Right kidney (tissue), 1 donor: ENCODE measurements around the gene SIAH1.
"Not testable (repeated sequence)": the region's sequence is repeated elsewhere in the genome, so short reads cannot be mapped to it uniquely, and the experiment has no call there.

Experiments used
- DNase-seq: peaks from one replicate; pipeline ENCODE4 v3.0.0-alpha.2; 2016

SIAH1 gene

DNA sequence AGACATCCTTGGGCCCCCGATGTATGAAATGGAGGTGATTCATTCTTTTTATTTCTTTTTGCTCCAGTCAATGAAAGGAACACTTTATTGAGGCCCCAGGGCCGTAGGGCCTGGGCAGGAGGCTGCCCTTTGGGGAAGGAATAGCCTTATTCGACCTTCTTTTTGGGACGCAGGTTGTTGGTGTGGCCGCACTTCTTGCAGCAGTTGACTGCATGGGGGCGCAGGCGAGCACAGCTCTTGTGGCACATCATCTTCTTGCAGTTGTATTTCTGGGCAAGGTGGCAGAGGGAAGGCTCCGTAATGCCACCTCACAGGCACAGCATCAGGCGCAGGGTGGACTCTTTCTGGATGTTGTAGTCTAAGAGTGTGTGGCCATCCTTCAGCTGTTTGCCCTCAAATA, 50.9 kb downstream of the SIAH1 start:
- DNase-seq = no peak

DNA sequence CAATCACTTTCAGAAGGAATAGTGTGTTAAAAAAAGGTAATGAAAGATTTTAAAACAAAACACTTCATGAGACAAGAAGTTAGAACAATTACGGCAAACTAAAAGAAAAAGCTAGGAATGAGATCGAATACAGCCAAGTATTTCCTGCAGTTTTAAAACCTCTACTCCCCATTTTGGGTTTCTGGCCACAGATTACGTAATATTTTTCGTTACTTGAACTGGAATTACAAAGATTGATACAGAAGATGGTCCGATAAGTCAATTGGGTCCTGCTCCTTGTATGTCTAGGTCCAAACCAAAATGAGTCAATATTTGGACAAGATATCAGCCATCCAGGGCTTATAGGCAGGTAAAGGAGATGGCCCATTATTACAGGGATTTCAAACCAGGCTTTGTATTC, 52.2 kb downstream of the SIAH1 start:
- no peak for DNase-seq

DNA sequence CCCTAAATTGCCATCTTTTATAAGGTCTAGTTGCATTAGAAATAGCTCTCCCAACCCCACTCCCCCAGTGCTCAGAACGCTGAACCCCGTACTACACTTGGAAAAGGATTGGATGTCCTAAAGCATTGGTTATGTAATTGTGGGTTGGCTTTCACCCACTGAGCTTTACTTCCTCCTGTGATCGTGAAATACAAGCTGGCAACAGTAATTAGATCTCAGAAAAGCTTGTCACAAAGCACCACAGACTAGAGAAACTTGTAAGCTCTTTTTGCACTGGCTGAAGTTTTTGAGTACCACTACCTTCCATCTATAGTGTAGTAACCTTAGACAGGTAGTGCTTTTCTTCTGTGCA, 54.4 kb downstream of the SIAH1 start:
- no peak for DNase-seq

DNA sequence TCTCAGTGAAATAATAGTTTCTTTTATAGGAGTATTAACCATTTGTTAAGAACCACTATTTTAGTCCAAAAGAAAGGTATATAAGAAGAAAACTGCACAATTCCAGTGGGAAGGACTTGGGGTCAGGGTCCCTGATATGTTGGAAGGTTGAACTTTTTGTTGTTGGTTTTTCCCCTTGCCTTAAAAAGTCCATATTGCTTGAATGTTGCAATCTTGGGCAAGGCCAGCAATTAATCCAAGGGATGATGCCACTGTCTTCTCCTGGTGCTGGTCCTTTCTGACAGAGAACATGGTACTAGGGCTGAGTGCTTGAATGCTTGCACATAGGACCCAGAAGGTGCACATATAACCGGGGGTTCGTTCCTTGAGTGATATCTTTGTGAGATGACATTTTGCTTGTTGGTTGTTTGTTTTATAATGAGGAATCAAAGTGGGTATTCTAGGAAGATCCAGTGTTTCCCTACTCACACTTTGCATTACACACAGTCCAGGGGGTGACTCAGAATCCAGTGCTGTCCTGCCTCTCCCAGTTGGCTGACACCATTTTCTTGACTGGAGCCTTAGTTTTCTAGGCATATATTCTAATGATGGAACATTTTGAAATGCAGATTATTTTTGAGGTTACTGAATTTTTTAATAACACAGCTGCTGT, 54.9 kb downstream of the SIAH1 start:
- no peak for DNase-seq

DNA sequence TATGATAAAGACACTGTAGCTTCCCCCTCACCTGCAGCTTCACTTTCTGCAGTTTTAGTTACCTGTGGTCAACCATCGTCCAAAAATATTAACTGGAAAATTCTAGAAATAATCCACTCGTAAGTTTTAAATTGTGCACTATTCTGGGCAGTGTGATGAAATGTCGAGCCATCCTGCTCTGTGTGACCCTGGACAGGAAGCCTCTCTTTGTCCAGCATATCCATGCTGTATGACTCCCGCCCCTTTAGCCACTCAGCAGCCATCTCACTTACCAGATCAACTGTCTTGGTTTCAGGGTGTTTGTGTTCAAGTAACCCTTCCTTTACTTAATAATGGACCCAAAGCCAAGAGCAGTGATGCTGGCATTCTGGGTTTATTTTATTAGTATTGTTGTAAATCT, 56.1 kb downstream of the SIAH1 start:
- no peak for DNase-seq

DNA sequence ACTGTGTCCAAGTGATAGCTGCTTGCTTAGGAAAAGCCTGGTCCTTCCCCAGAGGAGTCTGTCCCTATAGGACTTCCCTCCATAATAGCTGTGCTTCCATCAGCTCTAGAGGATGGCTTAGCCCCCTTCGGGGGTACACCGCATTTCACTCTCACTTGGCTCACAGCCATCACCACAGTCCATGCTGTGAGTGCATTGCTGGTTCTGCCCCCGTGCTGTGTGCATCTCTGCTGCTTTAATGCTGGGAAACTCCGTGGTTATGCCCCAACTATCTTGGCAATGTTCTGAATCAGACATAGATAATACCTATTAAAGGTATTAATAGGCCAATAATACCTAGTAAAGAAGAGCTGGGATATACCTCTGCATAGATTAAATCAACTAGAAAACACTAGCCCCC, 58.3 kb downstream of the SIAH1 start:
- DNase-seq = no peak

DNA sequence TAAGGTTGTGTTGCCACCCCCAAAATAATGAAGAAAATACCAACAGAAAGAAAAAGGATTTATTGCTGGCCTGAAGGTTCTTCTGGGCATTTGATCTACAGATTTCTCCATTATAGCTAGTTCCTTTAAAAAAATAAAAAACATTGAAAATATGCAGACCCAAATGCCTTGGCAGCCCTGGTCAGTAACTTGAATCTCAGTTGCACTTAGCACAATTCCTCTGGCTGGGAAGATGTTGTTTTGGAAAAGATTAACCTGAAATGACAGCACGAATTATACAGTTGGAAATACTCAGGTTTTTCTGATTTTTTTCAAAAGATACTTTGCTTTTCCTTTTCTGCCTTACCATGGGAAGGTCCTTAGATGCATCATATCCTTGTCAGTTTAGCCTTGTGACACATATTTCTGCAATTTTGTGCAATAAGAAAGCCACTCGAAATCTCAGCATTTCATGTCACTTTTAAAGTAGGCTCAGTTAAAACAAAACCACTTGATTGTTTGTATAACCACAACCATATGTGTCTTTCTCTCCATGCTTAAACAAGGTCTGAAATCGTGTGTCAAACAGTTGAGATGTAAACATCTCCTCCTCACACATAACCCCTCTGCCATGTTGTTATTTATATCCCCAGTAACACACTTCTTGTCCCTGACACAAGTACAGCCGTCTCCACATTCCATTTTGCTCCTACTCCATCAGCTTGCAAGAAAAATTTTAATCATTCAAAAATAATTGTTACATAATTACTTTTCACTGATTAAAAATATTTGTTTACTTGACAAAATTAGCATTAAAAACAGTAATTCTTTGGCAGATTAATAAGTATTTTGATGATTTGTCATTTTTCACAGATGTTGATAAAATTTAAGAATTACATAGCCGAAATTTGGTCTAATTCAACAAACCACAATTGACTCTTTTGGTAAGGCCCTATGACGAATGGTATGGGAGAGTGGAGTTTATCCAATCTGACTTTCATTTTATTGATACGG, 61.1 kb downstream of the SIAH1 start:
- no peak for DNase-seq

DNA sequence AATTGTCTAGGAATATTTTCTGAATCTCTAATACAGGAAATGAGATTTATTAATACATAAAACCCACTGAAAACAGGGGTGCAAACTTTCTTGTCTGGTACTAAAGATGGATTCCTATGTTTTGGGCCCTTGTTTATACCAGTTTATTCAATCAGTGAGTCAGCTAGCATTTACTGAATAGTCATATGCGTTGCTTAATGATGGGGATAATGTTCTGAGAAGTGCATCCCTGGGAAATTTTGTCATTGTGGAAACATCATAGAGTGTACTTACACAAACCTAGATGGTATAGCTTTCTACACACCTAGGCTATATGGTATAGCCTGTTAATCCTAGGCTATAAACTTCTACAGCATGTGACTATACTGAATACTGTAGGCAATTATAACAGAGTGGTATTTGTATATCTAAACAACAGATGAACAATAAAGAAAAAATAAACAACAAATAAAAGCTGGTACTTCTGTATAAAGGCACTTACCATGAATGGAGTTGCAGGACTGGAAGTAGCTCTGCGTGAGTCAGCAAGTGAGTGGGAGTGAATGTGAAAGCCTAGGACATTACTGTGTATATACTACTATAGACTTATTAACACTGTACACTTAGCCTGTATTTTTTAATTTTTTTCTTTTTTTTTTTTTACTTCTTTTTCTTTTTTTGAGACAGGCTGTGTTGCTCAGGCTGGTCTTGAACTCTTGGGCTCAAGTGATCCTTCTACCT, 63.7 kb downstream of the SIAH1 start:
- no peak for DNase-seq

DNA sequence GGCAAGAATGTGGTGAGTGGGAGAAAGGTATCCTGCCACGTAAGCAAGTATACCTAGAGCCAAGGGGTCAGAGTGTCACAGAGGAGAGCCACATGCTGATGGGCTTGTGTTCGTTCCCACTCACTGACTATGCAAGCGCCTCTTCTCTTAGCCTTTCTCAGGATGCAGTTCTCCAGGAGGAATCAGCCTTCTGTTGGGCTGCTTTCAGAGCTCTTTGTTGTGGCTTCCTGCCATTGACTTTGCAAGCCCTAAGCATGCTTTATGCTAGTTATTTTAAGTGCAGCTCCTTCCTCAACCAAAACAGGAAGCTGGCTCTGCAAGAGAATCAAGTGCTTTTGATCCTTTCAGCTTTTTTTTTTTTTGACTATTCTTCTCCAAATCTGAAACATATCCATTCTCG, 66.6 kb downstream of the SIAH1 start:
- DNase-seq = no peak

DNA sequence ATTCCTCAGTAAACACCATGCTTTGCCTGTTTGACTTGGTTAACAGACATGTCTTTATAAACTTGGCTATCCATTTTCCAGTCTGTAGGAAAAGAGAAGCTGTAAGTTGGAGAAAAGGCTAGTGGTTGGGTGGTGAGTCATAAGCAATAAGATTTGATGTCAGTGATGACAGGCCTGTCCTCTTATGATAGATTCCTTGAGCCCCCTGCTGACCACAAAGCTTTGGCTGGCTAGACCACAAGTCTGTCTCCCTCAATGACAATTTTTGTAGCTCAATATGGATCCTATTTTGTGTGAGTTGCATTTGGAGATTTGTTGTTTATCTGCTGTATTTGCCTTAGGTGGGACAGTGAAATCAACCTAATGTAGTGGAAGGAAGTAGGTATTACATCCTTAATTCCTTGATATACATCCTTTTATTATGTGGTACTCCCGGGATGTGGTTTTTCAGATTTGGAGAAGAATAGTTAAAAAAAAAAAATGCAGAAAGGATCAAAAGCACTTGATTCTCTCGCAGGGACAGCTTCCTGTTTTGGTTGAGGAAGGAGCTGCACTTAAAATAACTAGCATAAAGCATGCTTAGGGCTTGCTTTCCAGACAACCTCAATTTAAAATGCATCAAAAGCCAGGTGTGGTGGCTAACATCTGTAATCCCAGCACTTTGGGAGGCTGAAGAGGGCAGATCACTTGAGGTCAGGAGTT, 67.4 kb downstream of the SIAH1 start:
- DNase-seq = no peak

DNA sequence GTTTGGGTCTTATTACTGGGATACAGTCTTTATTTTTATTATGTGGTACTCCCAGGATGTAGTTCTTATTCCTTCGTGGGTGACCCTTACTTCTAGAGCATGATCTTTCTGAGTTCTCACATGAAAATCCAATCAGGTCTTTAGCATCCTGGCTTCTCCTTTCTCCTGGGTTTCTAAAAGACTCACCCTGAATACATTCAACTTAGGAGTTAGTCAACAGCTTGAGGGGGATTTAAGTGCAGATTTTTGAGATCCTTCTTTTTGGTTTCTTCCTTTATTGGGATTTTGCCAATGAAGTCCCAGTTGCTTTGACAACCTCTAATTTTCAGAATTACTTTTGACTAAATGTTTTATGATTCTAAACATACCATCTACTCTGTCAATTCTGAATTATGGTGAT, 68.2 kb downstream of the SIAH1 start:
- DNase-seq = no peak

DNA sequence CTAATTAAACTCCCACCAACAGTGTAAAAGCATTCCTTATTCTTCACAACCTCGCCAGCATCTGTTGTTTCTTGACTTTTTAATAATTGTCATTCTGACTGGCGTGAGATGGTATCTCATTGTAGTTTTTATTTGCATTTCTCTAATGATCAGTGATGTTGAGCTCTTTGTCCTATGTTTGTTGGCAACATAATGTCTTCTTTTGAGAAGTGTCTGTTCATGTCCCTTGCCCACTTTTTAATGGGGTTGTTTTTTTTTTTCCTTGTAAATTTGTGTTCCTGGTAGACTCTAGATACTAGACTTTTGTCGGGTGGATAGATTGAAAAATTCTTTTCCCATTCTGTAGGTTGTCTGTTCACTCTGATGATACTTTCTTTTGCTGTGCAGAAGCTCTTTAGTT, 71.3 kb downstream of the SIAH1 start:
- not testable (repeated sequence) for DNase-seq

DNA sequence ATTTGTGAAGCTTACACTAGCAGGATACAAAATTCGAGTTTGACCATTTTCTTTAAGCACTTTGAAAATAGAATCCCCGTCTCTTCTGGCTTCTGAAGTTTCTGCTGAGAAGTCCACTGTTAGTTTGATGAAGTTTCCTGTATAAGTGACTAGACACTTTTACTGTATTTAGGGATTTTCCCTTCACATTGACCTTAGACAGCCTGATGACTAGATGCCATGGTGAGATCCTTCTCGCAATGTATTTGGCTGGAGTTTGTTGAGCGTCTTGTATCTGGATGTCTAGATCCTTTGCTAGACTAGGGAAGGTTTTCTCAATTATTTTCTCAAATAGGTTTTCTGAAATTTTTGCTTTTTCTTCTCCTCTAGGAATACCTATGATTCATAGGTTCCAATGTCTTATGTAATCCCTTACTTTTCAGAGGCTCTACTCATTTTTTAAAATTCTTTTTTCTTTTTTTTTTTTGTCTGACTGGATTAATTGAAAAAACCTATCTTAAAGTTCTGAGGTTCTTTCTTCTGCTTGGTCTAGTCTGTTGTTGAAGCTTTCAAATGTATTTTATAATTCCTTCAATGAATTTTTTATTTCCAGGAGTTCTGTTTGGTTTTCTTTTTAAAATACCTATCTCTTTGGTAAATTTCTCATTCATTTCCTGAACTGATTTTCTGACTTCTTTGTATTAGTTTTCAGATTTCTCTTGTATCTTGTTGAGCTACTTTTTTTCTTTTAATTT, 74.1 kb downstream of the SIAH1 start:
- DNase-seq = no peak
